K562 (cell line): ENCODE data around the gene DYRK4. TPM values are rescaled to one million over a fixed set of nuclear protein-coding genes. Genes with fewer than 3 reads are reported as not detected.

ENCODE experiments used
- ATAC-seq: fragments of 200-7000 bp; cut with Tn5 transposase; 3 replicates; pipeline ENCODE4 v1.9.1; 2020; ENCODE audit warnings: moderate library complexity
- BruUV-seq: library from RNA; stranded (reverse); fragments of 400-500 nt; replicated peaks from 2 replicates; lab custom pipeline; 2021; lab: Mats Ljungman, UMichigan
- CTCF ChIA-PET: fragments of 300-600 bp; formaldehyde crosslinking; extraction: SDS; loops from one replicate; lab custom pipeline; 2021; ENCODE audit warnings: low intra/inter-chr PET ratio; lab: Yijun Ruan, JAX
- POLR2A ChIA-PET: fragments of 300-600, 350-650 bp; sonication (Branson Sonifier 250); formaldehyde crosslinking; extraction: SDS; loops from one replicate; lab custom pipeline; 2021; ENCODE audit warnings: antibody characterized with exemption, inconsistent platforms; lab: Yijun Ruan, JAX
- DNase-seq, 4 experiments: peaks; one replicate each; pipeline versions ENCODE4 v3.0.0 to v3.0.0-alpha.2; 2011 to 2018; ENCODE audit warnings: low spot score in 3 of 4, mixed read lengths in 3 of 4; ENCODE audit errors: extremely low read depth in 1 of 4
- FAIRE-seq: peaks from 2 replicates; lab custom pipeline; 2011; peaks lifted over from hg19 to GRCh38; lab: Jason Lieb, UNC
- H2AFZ ChIP-seq: 2 replicates; pipeline ENCODE4 v1.6.0; 2011; ENCODE audit warnings: low read depth, low read length, control low read depth, inconsistent platforms
- H3K27ac ChIP-seq: fragments of 200-600 bp; 3 replicates; pipeline ENCODE4 v1.8.0; 2011; ENCODE audit warnings: low read depth, mild to moderate bottlenecking, control low read depth, inconsistent platforms, low read length, moderate library complexity, mixed read lengths; ENCODE audit errors: extremely low read depth
- H3K27me3 ChIP-seq, 2 experiments: fragments of 300-600 bp in 1 of 2; 2 replicates in 1 of 2; 3 replicates in 1 of 2; pipeline versions ENCODE4 v1.6.0 to v1.8.0; 2011; ENCODE audit warnings: inconsistent platforms in 2 of 2, low read length in 2 of 2, mild to moderate bottlenecking in 1 of 2, mixed read lengths in 1 of 2, moderate library complexity in 1 of 2; ENCODE audit not compliant: control insufficient read depth in 2 of 2, insufficient read depth in 2 of 2
- H3K36me3 ChIP-seq: fragments of 300-600 bp; 3 replicates; pipeline ENCODE4 v1.8.0; 2011; ENCODE audit warnings: mild to moderate bottlenecking, low read length, inconsistent platforms; ENCODE audit not compliant: control insufficient read depth, insufficient read depth
- H3K4me1 ChIP-seq, 2 experiments: fragments of 200-600 bp in 1 of 2; replicated peaks in 1 of 2; 2 replicates in 1 of 2; 3 replicates in 1 of 2; pipeline versions ENCODE4 v1.5.1 to v1.8.0; 2011; ENCODE audit warnings: inconsistent platforms in 2 of 2, low read length in 2 of 2, mild to moderate bottlenecking in 1 of 2, mixed read lengths in 1 of 2, moderate library complexity in 1 of 2; ENCODE audit not compliant: control insufficient read depth in 2 of 2, insufficient read depth in 2 of 2
- H3K4me2 ChIP-seq: 2 replicates; pipeline ENCODE4 v1.6.1; 2011; ENCODE audit warnings: low read length, control low read depth, inconsistent platforms, mixed read lengths; ENCODE audit not compliant: insufficient read depth
- H3K4me3 ChIP-seq: fragments of 200-600 bp; sonication (generic), shearing (Covaris generic); 2 replicates; pipeline ENCODE4 v1.5.1; 2016; ENCODE audit warnings: control low read depth, inconsistent platforms
- H3K79me2 ChIP-seq: fragments of 200-600 bp; 3 replicates; pipeline ENCODE4 v1.8.0; 2011; ENCODE audit warnings: low read length, inconsistent platforms; ENCODE audit not compliant: control insufficient read depth, insufficient read depth
- H3K9ac ChIP-seq, 2 experiments: 2 replicates each; pipeline versions ENCODE4 v1.6.0 to v1.6.1; 2011; ENCODE audit warnings: low read depth in 2 of 2, low read length in 2 of 2, control low read depth in 1 of 2, inconsistent platforms in 1 of 2, mild to moderate bottlenecking in 1 of 2, mixed read lengths in 1 of 2; ENCODE audit not compliant: insufficient read depth in 1 of 2
- H3K9me1 ChIP-seq: one replicate; pipeline ENCODE4 v1.6.0; 2011; ENCODE audit warnings: inconsistent platforms, mild to moderate bottlenecking, low read length, moderate library complexity; ENCODE audit not compliant: control insufficient read depth, insufficient read depth
- H3K9me3 ChIP-seq: replicated peaks from 2 replicates; pipeline ENCODE4 v1.5.1; 2011; ENCODE audit warnings: low read depth, low read length, inconsistent platforms; ENCODE audit not compliant: control insufficient read depth, insufficient read depth
- H4K20me1 ChIP-seq: replicated peaks from 2 replicates; pipeline ENCODE4 v1.6.1; 2011; ENCODE audit warnings: low read length, inconsistent platforms, mixed read lengths; ENCODE audit not compliant: control insufficient read depth, insufficient read depth
- CBFA2T3 ChIP-seq: fragments of 450-650 bp; IDR thresholded peaks from 2 replicates; pipeline ENCODE4 v1.6.1; 2017
- CREB5 ChIP-seq: fragments of 250-450 bp; sonication (Bioruptor Pico); IDR thresholded peaks from 2 replicates; pipeline ENCODE4 v1.5.0; 2020; ENCODE audit warnings: mild to moderate bottlenecking
- JUND ChIP-seq, 2 experiments: IDR thresholded peaks; 2 replicates in 1 of 2; 3 replicates in 1 of 2; pipeline ENCODE4 v1.6.1; 2011; ENCODE audit warnings: borderline replicate concordance in 2 of 2, low read depth in 2 of 2, low read length in 2 of 2, improper control_type of control experiment in 1 of 2, missing biosample characterization in 1 of 2, missing genetic modification characterization in 1 of 2, missing genetic modification reagents in 1 of 2
- MXD1 ChIP-seq: fragments of 250-450 bp; sonication (Bioruptor Pico); IDR thresholded peaks from 2 replicates; pipeline ENCODE4 v1.8.0; 2021; ENCODE audit warnings: borderline replicate concordance, mild to moderate bottlenecking, moderate library complexity; ENCODE audit not compliant: poor library complexity, severe bottlenecking
- SMC3 ChIP-seq: conservative IDR thresholded peaks from 2 replicates; pipeline ENCODE4 v1.6.1; 2011; ENCODE audit warnings: low read depth, low read length, improper control_type of control experiment; ENCODE audit not compliant: insufficient read depth
- TAF9B ChIP-seq: fragments of 450-650 bp; IDR thresholded peaks from 2 replicates; pipeline ENCODE4 v1.6.1; 2018; ENCODE audit warnings: mild to moderate bottlenecking; ENCODE audit not compliant: partially characterized antibody
- ZNF121 ChIP-seq: sonication (generic); formaldehyde crosslinking; conservative IDR thresholded peaks from 2 replicates; pipeline ENCODE4 v1.8.0; 2022; ENCODE audit warnings: missing genetic modification reagents
- WGBS: fragments of 100-300 bp; shearing (Covaris generic); methylation state at CpG from one replicate; pipeline ENCODE4 v1.1.6; 2016; ENCODE audit warnings: low coverage, mixed read lengths; ENCODE audit not compliant: insufficient coverage; ENCODE audit errors: missing lambda C conversion rate; 5-methylcytosine and 5-hydroxymethylcytosine counted together
- in situ Hi-C: fragments of 300-500 bp; cut with MboI; formaldehyde crosslinking; loops from 4 replicates; pipeline ENCODE4 v1.15.0; 2018; ENCODE audit warnings: inconsistent platforms, mixed read lengths
- intact Hi-C: fragments of 100-400 bp; cut with micrococcal nuclease; formaldehyde crosslinking; loops from 2 replicates; pipeline ENCODE4 v1.14.2; 2022
- polyA plus RNA-seq, 8 experiments: library from polyadenylated mRNA; depleted of rRNA in 4 of 8; stranded (reverse) in 5 of 8; unstranded in 3 of 8; fragments of >200 nt; fragmentation: Nextera tagmentation in 2 of 8; fragmentation: Illumina TruSeq in 1 of 8; extraction: Ambion mirVana in 2 of 8; extraction: Trizol in 1 of 8; gene quantifications; 2 replicates each; pipeline versions ENCODE4 v1.2.1 to v1.2.3, GENCODE V29; 2011 to 2014; ENCODE audit warnings: inconsistent platforms in 1 of 8, missing spikeins in 1 of 8
- total RNA-seq, 7 experiments: library from RNA; depleted of rRNA in 6 of 7; stranded (reverse); fragments of >200 nt in 6 of 7; fragmentation: Illumina TruSeq in 2 of 7; extraction: Trizol in 2 of 7; gene quantifications; 2 replicates each; pipeline versions ENCODE4 v1.2.1 to v1.2.3, GENCODE V29; 2011 to 2021; ENCODE audit warnings: low replicate concordance in 1 of 7
- TF ChIP-seq, protein P1 (sequence below): fragments of 250-450 bp; sonication (Bioruptor Pico); IDR thresholded peaks from 2 replicates; pipeline ENCODE4 v1.5.0; 2022; ENCODE audit warnings: mild to moderate bottlenecking

Gene DYRK4
- total and polyA plus RNA-seq, 9 of the 15 experiments (the other 6 are each of a cell fraction or from before 2014, with no cell fraction given), result 13.4 to 37.4 (median 22.2) TPM

- ATAC-seq, result no peak
- H3K4me2 ChIP-seq, result no peak overlapping the region
- H3K9ac ChIP-seq, result no peak overlapping the region
- no peaks in the 10 kb centered on the region for H3K9me3 ChIP-seq
- ChIA-PET CTCF (no interaction called here), POLR2A (no interaction called here)
- H3K36me3 ChIP-seq, result peaks cover 68% of the 10 kb centered on the region
- H3K79me2 ChIP-seq, result no peaks in the 10 kb centered on the region
- H2AFZ ChIP-seq, result no peak overlapping the region
- H3K4me1 ChIP-seq, result no peaks in the 10 kb centered on the region
- FAIRE-seq, result no peak
- H3K27me3 ChIP-seq, result no peaks in the 10 kb centered on the region
- in situ Hi-C loops, result no loop called here
- no peaks in the 10 kb centered on the region for H3K9me1 ChIP-seq
- intact Hi-C loops, result no loop called here
- 79% methylated on average over 2 of the region's 2 CpGs for WGBS
- no peaks in the 10 kb centered on the region for H4K20me1 ChIP-seq
- DNase-seq, result no peak
- H3K27ac ChIP-seq, result no peak overlapping the region
- no TSS peak for BruUV-seq
- no peak overlapping the region for H3K4me3 ChIP-seq
- TF ChIP-seq, protein P1, sequence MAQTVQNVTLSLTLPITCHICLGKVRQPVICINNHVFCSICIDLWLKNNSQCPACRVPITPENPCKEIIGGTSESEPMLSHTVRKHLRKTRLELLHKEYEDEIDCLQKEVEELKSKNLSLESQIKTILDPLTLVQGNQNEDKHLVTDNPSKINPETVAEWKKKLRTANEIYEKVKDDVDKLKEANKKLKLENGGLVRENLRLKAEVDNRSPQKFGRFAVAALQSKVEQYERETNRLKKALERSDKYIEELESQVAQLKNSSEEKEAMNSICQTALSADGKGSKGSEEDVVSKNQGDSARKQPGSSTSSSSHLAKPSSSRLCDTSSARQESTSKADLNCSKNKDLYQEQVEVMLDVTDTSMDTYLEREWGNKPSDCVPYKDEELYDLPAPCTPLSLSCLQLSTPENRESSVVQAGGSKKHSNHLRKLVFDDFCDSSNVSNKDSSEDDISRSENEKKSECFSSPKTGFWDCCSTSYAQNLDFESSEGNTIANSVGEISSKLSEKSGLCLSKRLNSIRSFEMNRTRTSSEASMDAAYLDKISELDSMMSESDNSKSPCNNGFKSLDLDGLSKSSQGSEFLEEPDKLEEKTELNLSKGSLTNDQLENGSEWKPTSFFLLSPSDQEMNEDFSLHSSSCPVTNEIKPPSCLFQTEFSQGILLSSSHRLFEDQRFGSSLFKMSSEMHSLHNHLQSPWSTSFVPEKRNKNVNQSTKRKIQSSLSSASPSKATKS (CRISPR knock-in tag), result no peak
- no peak for TF ChIP-seq SMC3
- no peak for TF ChIP-seq MXD1 (CRISPR knock-in tag)
- TF ChIP-seq CREB5 (CRISPR knock-in tag), result no peak
- TF ChIP-seq JUND (IDR thresholded peaks at IDR 0.05; ENCODE audit: borderline replicate concordance, low read depth, low read length), result no peak
- no peak for TF ChIP-seq JUND (tag; IDR thresholded peaks at IDR 0.05; ENCODE audit: borderline replicate concordance, low read depth, low read length)
- no peak for TF ChIP-seq CBFA2T3
- no peak for TF ChIP-seq TAF9B
- no peak for TF ChIP-seq ZNF121
Observed at GRCh38 chr12:4555804-4556203, 6.2 kb upstream of the DYRK4 start.
